H1 (cell line): ENCODE results near the gene VMP1. TPM values are rescaled to one million over a fixed set of nuclear protein-coding genes. Genes with fewer than 3 reads are reported as not detected.
A peak's percentile ranks its signal among the peaks of the same experiment; 100 is the strongest.
"Not testable (repeated sequence)": the region's sequence is repeated elsewhere in the genome, so short reads cannot be mapped to it uniquely, and the experiment has no call there.

ENCODE experiments used
- CTCF ChIA-PET: fragments of 300-600 bp; sonication (Branson Sonifier 250); formaldehyde crosslinking; loops from one replicate; lab custom pipeline; 2021; ENCODE audit not compliant: partially characterized antibody; lab: Charles Lee
- POLR2A ChIA-PET: fragments of 300-600 bp; sonication (Branson Sonifier 250); formaldehyde crosslinking; loops from one replicate; lab custom pipeline; 2021; ENCODE audit warnings: inconsistent platforms; ENCODE audit not compliant: partially characterized antibody; lab: Charles Lee
- DNase-seq, 2 experiments: peaks; one replicate each; pipeline versions ENCODE4 v3.0.0 to v3.0.0-alpha.2; 2010 to 2022; ENCODE audit warnings: low spot score in 2 of 2, low read depth in 1 of 2, mixed read lengths in 1 of 2
- FAIRE-seq: peaks from 2 replicates; lab custom pipeline; 2011; peaks lifted over from hg19 to GRCh38; lab: Jason Lieb, UNC
- H2AFZ ChIP-seq: 2 replicates; pipeline ENCODE4 v1.8.1; 2012; ENCODE audit warnings: low read length, inconsistent platforms
- H2AK5ac ChIP-seq: 2 replicates; pipeline ENCODE4 v1.6.1; 2013; ENCODE audit warnings: low read depth, low read length
- H2BK120ac ChIP-seq: replicated peaks from 2 replicates; pipeline ENCODE3; 2013; ENCODE audit warnings: low read depth, low read length, inconsistent platforms
- H2BK12ac ChIP-seq: 2 replicates; pipeline ENCODE4 v1.6.1; 2013; ENCODE audit warnings: low read depth, low read length
- H2BK15ac ChIP-seq: 2 replicates; pipeline ENCODE4 v1.6.1; 2013; ENCODE audit warnings: low read length
- H2BK20ac ChIP-seq: 2 replicates; pipeline ENCODE4 v1.6.1; 2013; ENCODE audit warnings: low read length
- H2BK5ac ChIP-seq: 2 replicates; pipeline ENCODE4 v1.6.1; 2013; ENCODE audit warnings: low read depth, low read length
- H3K14ac ChIP-seq: 2 replicates; pipeline ENCODE4 v1.6.1; 2013; ENCODE audit warnings: inconsistent platforms; ENCODE audit not compliant: insufficient read length
- H3K18ac ChIP-seq: 2 replicates; pipeline ENCODE4 v1.6.1; 2013; ENCODE audit warnings: low read length; ENCODE audit errors: extremely low read depth
- H3K23ac ChIP-seq: 2 replicates; pipeline ENCODE4 v1.6.1; 2013; ENCODE audit warnings: inconsistent platforms; ENCODE audit not compliant: insufficient read length
- H3K23me2 ChIP-seq: 2 replicates; pipeline ENCODE4 v1.6.1; 2013; ENCODE audit warnings: low read depth, low read length
- H3K27ac ChIP-seq: 2 replicates; pipeline ENCODE4 v1.6.1; 2011; ENCODE audit warnings: low read depth, low read length, inconsistent platforms
- H3K27me3 ChIP-seq, 4 experiments: replicated peaks in 1 of 4; 1 replicate in 1 of 4; 2 replicates in 3 of 4; pipeline versions ENCODE4 v1.6.1 to v1.8.1; 2011 to 2013; ENCODE audit warnings: low read length in 3 of 4, mild to moderate bottlenecking in 3 of 4, inconsistent platforms in 2 of 4, mixed read lengths in 2 of 4, moderate library complexity in 1 of 4; ENCODE audit not compliant: control insufficient read depth in 3 of 4, insufficient read depth in 3 of 4; ENCODE audit errors: extremely low read depth in 1 of 4
- H3K36me3 ChIP-seq, 4 experiments: 2 replicates each; pipeline versions ENCODE4 v1.6.1 to v1.8.1; 2011 to 2013; ENCODE audit warnings: mild to moderate bottlenecking in 4 of 4, low read length in 3 of 4, moderate library complexity in 2 of 4, control low read depth in 1 of 4, inconsistent platforms in 1 of 4; ENCODE audit not compliant: insufficient read depth in 4 of 4, control insufficient read depth in 2 of 4
- H3K4ac ChIP-seq: replicated peaks from 2 replicates; pipeline ENCODE3; 2013; ENCODE audit warnings: low read length, low read depth, mixed read lengths, inconsistent platforms; ENCODE audit not compliant: insufficient read length
- H3K4me1 ChIP-seq, 4 experiments: replicated peaks in 1 of 4; 1 replicate in 1 of 4; 2 replicates in 3 of 4; pipeline versions ENCODE4 v1.6.1 to v1.8.1; 2011 to 2013; ENCODE audit warnings: low read length in 3 of 4, inconsistent platforms in 2 of 4, mixed read lengths in 1 of 4; ENCODE audit not compliant: insufficient read depth in 4 of 4, control insufficient read depth in 3 of 4
- H3K4me2 ChIP-seq, 2 experiments: 2 replicates each; pipeline versions ENCODE4 v1.6.1 to v1.8.1; 2011 to 2013; ENCODE audit warnings: low read depth in 2 of 2, low read length in 2 of 2, control low read depth in 1 of 2, inconsistent platforms in 1 of 2, mild to moderate bottlenecking in 1 of 2; ENCODE audit not compliant: insufficient read depth in 1 of 2
- H3K4me3 ChIP-seq, 4 experiments: fragments of 200-600, 300-600 bp in 1 of 4; sonication (generic), shearing (Covaris generic), sonication (Bioruptor Twin) in 1 of 4; 2 replicates each; pipeline versions ENCODE4 v1.5.1 to v1.8.1; 2011 to 2016; ENCODE audit warnings: low read length in 4 of 4, low read depth in 3 of 4, control low read depth in 2 of 4, inconsistent platforms in 2 of 4, mild to moderate bottlenecking in 2 of 4, mixed read lengths in 1 of 4, moderate library complexity in 1 of 4; ENCODE audit not compliant: insufficient read depth in 2 of 4; ENCODE audit errors: extremely low read depth in 1 of 4
- H3K56ac ChIP-seq: replicated peaks from 2 replicates; pipeline ENCODE3; 2013; ENCODE audit warnings: low read depth, mild to moderate bottlenecking, mixed read lengths, low read length, inconsistent platforms; ENCODE audit not compliant: insufficient read length
- H3K79me1 ChIP-seq: 2 replicates; pipeline ENCODE4 v1.6.1; 2013; ENCODE audit warnings: low read depth, low read length, control low read depth
- H3K79me2 ChIP-seq, 2 experiments: 2 replicates each; pipeline versions ENCODE4 v1.6.1 to v1.8.1; 2012 to 2013; ENCODE audit warnings: low read length in 2 of 2, mild to moderate bottlenecking in 2 of 2, inconsistent platforms in 1 of 2; ENCODE audit not compliant: insufficient read depth in 2 of 2, control insufficient read depth in 1 of 2
- H3K9ac ChIP-seq, 4 experiments: replicated peaks in 1 of 4; 1 replicate in 1 of 4; 2 replicates in 3 of 4; pipeline versions ENCODE4 v1.6.1 to v1.8.1; 2011 to 2013; ENCODE audit warnings: low read depth in 3 of 4, low read length in 3 of 4, control low read depth in 2 of 4, mild to moderate bottlenecking in 2 of 4, moderate library complexity in 2 of 4, inconsistent platforms in 1 of 4; ENCODE audit errors: extremely low read depth in 1 of 4
- H3K9me3 ChIP-seq, 2 experiments: 2 replicates each; pipeline versions ENCODE4 v1.6.1 to v1.8.1; 2012 to 2013; ENCODE audit warnings: mild to moderate bottlenecking in 2 of 2, moderate library complexity in 2 of 2, control low read depth in 1 of 2, inconsistent platforms in 1 of 2, low read depth in 1 of 2, low read length in 1 of 2, mixed read lengths in 1 of 2; ENCODE audit not compliant: insufficient read depth in 2 of 2
- H4K20me1 ChIP-seq, 2 experiments: replicated peaks in 1 of 2; 2 replicates each; pipeline versions ENCODE3 to v1.8.1; 2011 to 2013; ENCODE audit warnings: inconsistent platforms in 2 of 2, low read length in 2 of 2, mild to moderate bottlenecking in 1 of 2; ENCODE audit not compliant: insufficient read depth in 2 of 2, control insufficient read depth in 1 of 2
- H4K5ac ChIP-seq: 2 replicates; pipeline ENCODE4 v1.6.1; 2013; ENCODE audit warnings: low read length, low read depth, mixed read lengths, inconsistent platforms; ENCODE audit not compliant: insufficient read length
- H4K8ac ChIP-seq: 2 replicates; pipeline ENCODE4 v1.8.0; 2013; ENCODE audit warnings: mild to moderate bottlenecking, moderate library complexity, low read length, inconsistent platforms; ENCODE audit not compliant: insufficient read depth; ENCODE audit errors: extremely low read depth
- H4K91ac ChIP-seq: replicated peaks from 2 replicates; pipeline ENCODE3; 2013; ENCODE audit warnings: low read length, mixed read lengths, inconsistent platforms; ENCODE audit not compliant: insufficient read length
- WGBS, 2 experiments: shearing (Covaris generic) in 1 of 2; methylation state at CpG; one replicate each; pipeline versions ENCODE4 v1.1.6 to v1.1.7; 2013 to 2015; ENCODE audit warnings: low lambda C conversion rate in 2 of 2, mixed read lengths in 2 of 2, inconsistent platforms in 1 of 2, low coverage in 1 of 2, missing lambda C conversion rate in 1 of 2; ENCODE audit not compliant: insufficient replicate concordance in 2 of 2, insufficient coverage in 1 of 2, insufficient read length in 1 of 2; ENCODE audit errors: extremely low coverage in 1 of 2, missing lambda C conversion rate in 1 of 2; 5-methylcytosine and 5-hydroxymethylcytosine counted together
- polyA plus RNA-seq, 7 experiments: library from polyadenylated mRNA; depleted of rRNA in 3 of 7; stranded (reverse) in 5 of 7; unstranded in 2 of 7; fragments of >200 nt in 5 of 7; fragments of 200-250 nt in 2 of 7; gene quantifications; 1 replicate in 5 of 7; 2 replicates in 1 of 7; 4 replicates in 1 of 7; pipeline versions ENCODE4 v1.2.1 to v1.2.3, GENCODE V29; 2011 to 2013; ENCODE audit warnings: missing spikeins in 2 of 7, mixed read lengths in 2 of 7
- total RNA-seq: library from RNA; stranded (reverse); fragmentation: NEBNext Ultra II Directional; extraction: Animal tissue kit (Norgen Biotek cat#: 25700); gene quantifications from 2 replicates; pipeline ENCODE4 v1.2.1, GENCODE V29; 2021

VMP1 gene
- total and polyA plus RNA-seq, 2 of the 8 experiments (the other 6 are each of a cell fraction or from before 2014, with no cell fraction given) = 45.0 to 92.7 TPM

GRCh38 chr17:59841882-59842263 lies 134.4 kb downstream of the VMP1 start:
- peak overlapping the region in 1 of 4 experiments; percentile 98; a peak in 1 of 8 replicates for H3K4me3 ChIP-seq
- H3K56ac ChIP-seq, H2BK12ac ChIP-seq, H2BK120ac ChIP-seq, H2AK5ac ChIP-seq, FAIRE-seq, H3K14ac ChIP-seq, H3K9ac ChIP-seq, H3K27me3 ChIP-seq, H3K23me2 ChIP-seq, H3K79me1 ChIP-seq, H4K8ac ChIP-seq, H3K23ac ChIP-seq, H3K18ac ChIP-seq, H3K9me3 ChIP-seq, H2BK5ac ChIP-seq, H2BK20ac ChIP-seq, H2AFZ ChIP-seq, H4K91ac ChIP-seq, H3K27ac ChIP-seq, DNase-seq, H4K20me1 ChIP-seq, H2BK15ac ChIP-seq, H3K4ac ChIP-seq: not testable (repeated sequence)
- WGBS, 2 experiments = 76% methylated on average over 2 of the region's 4 CpGs; no CpG with 5 or more reads in 1 of the 2 experiments
- CTCF ChIA-PET = interaction anchor here (1.2 to 6.3 kb wide), 3 partner anchors 12 to 88 kb away, joined by 3 to 32 read pairs (median 6); no protein-coding TSS in a partner anchor
- H3K4me2 ChIP-seq = peak overlapping the region in 1 of 2 experiments; percentile 92; a peak in 1 of 4 replicates
- POLR2A ChIA-PET = interaction anchor here (0.7 to 11.2 kb wide), 8 partner anchors 12 to 89 kb away, joined by 3 to 137 read pairs (median 4); no protein-coding TSS in a partner anchor
- peaks cover 0 to 27% (median 12%) of the 10 kb centered on the region in 4 experiments; a peak in 5 of 8 replicates for H3K36me3 ChIP-seq
- peaks cover 3 to 33% of the 10 kb centered on the region in 2 experiments; a peak in 3 of 4 replicates for H3K79me2 ChIP-seq
- H3K4me1 ChIP-seq = peaks cover 6 to 15% (median 10%) of the 10 kb centered on the region in 4 experiments; a peak in 6 of 7 replicates
- peak overlapping the region; percentile 4 for H4K5ac ChIP-seq
